Adrenal gland (tissue), 12 donors: Measurements from ENCODE around the gene GPR157. TPM values are rescaled to one million over a fixed set of nuclear protein-coding genes. Genes with fewer than 3 reads are reported as not detected.

Experiments used
- DNase-seq, 7 donors: peaks; one replicate each; pipeline ENCODE4 v3.0.0-alpha.2; 2019 to 2020
- H3K27ac ChIP-seq, 5 donors: fragments of 200-600 bp; sonication (generic) in 4 of 5; 1 replicate in 3 of 5; 2 replicates in 2 of 5; pipeline versions ENCODE4 v1.5.1 to v1.8.0; 2016 to 2020; ENCODE audit warnings: mild to moderate bottlenecking in 1 of 5
- H3K27me3 ChIP-seq: fragments of 200-600 bp; 2 replicates; pipeline ENCODE4 v1.8.0; 2021
- H3K36me3 ChIP-seq, 2 donors: fragments of 200-600 bp; replicated peaks in 1 of 2; 1 replicate in 1 of 2; 2 replicates in 1 of 2; pipeline versions ENCODE4 v1.5.1 to v1.8.0; 2018 to 2022
- H3K4me1 ChIP-seq, 2 donors: fragments of 200-600 bp; replicated peaks in 1 of 2; 1 replicate in 1 of 2; 2 replicates in 1 of 2; pipeline versions ENCODE4 v1.5.1 to v1.8.0; 2018 to 2021
- H3K4me3 ChIP-seq, 4 donors: fragments of 200-600 bp; sonication (generic) in 3 of 4; one replicate each; pipeline ENCODE4 v1.5.1; 2016 to 2018
- H3K9me3 ChIP-seq, 3 donors: fragments of 200-600 bp; sonication (generic) in 1 of 3; replicated peaks in 1 of 3; 1 replicate in 2 of 3; 2 replicates in 1 of 3; pipeline versions ENCODE4 v1.5.1 to v1.8.0; 2016 to 2021
- POLR2A ChIP-seq, 2 donors: fragments of 450-650 bp; IDR thresholded peaks; one replicate each; pipeline ENCODE4 v1.6.1; 2017; ENCODE audit warnings: antibody characterized with exemption in 2 of 2, mild to moderate bottlenecking in 2 of 2, moderate library complexity in 1 of 2
- WGBS, 4 donors: extraction: QIAGEN DNeasy Blood & Tissue Kit in 2 of 4; methylation state at CpG; one replicate each; pipeline versions ENCODE4 v1.1.5 to v1.1.7; 2013 to 2017; 5-methylcytosine and 5-hydroxymethylcytosine counted together
- intact Hi-C, 2 donors: fragments of 100-400 bp; cut with DNase I; formaldehyde crosslinking; loops; one replicate each; pipeline versions ENCODE4 v1.14.1 to v1.15.0; 2022 to 2023
- polyA plus RNA-seq, 3 donors: library from polyadenylated mRNA; stranded (reverse); fragments of 200-250 nt in 2 of 3; fragments of 350-450 nt in 1 of 3; fragmentation: Illumina TruSeq in 1 of 3; extraction: RNeasy Lipid Tissue Mini Kit (QIAGEN cat#74804) in 1 of 3; gene quantifications; one replicate each; pipeline ENCODE4 v1.2.3, GENCODE V29; 2013 to 2014
- total RNA-seq, 9 donors: library from RNA; depleted of rRNA in 4 of 9; stranded (reverse); fragments of >200 nt in 4 of 9; fragments of 120-200 nt in 1 of 9; fragmentation: NEBNext Ultra II Directional in 1 of 9; extraction: Animal tissue kit (Norgen Biotek cat#: 25700) in 1 of 9; gene quantifications; one replicate each; pipeline versions ENCODE4 v1.1.0 to v1.2.4, GENCODE V29; 2013 to 2023
- TF ChIP-seq, protein P1 (sequence below), 6 experiments: fragments of 450-650 bp in 4 of 6; fragments of 200-600 bp in 2 of 6; sonication (generic) in 1 of 6; IDR thresholded peaks; 1 replicate in 5 of 6; 2 replicates in 1 of 6; pipeline versions ENCODE4 v1.5.1 to v1.8.0; 2016 to 2021; ENCODE audit warnings: antibody characterized with exemption in 6 of 6, mild to moderate bottlenecking in 2 of 6, moderate library complexity in 1 of 6
- donor health status: healthy with polysubstance abuse.
- donor health status: Bipolar disorder and iron deficiency.
- donor health status: DM: yes; HTN: yes; CAD: no.
- donor health status: DM: no; HTN: no; CAD: no.
- donor health status: DM: no; HTN: no; CAD: no.
- donor health status: DM: yes; HTN: yes; CAD: no.

The GPR157 gene
- total and polyA plus RNA-seq, 12 donors, result 2.0 to 16.8 (median 7.5) TPM

- WGBS, 4 donors, result 24 to 53% (median 44%) methylated on average over 5 of the region's 5 CpGs
- Histone ChIP-seq H3K27ac (no peak overlapping the region), H3K36me3 (no peaks in the 10 kb centered on the region), H3K27me3 (no peaks in the 10 kb centered on the region), H3K4me3 (no peak overlapping the region), H3K4me1 (peaks cover 0 to 4% of the 10 kb centered on the region in 2 donors), H3K9me3 (no peaks in the 10 kb centered on the region)
- intact Hi-C loops, result no loop called here
- DNase-seq, result no peak
- TF ChIP-seq, protein P1, sequence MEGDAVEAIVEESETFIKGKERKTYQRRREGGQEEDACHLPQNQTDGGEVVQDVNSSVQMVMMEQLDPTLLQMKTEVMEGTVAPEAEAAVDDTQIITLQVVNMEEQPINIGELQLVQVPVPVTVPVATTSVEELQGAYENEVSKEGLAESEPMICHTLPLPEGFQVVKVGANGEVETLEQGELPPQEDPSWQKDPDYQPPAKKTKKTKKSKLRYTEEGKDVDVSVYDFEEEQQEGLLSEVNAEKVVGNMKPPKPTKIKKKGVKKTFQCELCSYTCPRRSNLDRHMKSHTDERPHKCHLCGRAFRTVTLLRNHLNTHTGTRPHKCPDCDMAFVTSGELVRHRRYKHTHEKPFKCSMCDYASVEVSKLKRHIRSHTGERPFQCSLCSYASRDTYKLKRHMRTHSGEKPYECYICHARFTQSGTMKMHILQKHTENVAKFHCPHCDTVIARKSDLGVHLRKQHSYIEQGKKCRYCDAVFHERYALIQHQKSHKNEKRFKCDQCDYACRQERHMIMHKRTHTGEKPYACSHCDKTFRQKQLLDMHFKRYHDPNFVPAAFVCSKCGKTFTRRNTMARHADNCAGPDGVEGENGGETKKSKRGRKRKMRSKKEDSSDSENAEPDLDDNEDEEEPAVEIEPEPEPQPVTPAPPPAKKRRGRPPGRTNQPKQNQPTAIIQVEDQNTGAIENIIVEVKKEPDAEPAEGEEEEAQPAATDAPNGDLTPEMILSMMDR (IDR thresholded peaks at IDR 0.05), result no peak
- no peak for TF ChIP-seq POLR2A (IDR thresholded peaks at IDR 0.05)
Measured at GRCh38 chr1:9075022-9075421, 53.9 kb downstream of the GPR157 start.

DNA sequence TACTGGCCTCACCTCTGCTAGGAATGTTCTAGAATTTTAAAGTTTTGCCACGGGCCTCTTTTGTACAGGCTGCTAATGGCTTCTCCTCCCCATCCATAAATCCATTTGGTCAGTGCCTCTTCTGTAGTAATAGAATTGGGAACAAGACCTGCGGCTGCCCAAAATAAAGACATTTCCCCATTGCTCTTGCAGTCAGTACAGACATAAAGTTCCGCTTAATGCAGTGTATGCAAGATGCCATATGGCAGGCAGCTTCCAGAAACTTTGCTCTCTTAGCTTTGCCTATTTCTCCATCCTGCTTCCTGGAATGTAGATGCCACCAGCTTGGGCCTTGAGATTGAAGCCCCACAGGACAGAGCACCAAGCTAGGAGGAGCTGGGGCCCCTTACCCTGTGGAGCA, 55.8 kb downstream of the GPR157 start:
- TF ChIP-seq, protein P1 (IDR thresholded peaks at IDR 0.05), result no peak

DNA sequence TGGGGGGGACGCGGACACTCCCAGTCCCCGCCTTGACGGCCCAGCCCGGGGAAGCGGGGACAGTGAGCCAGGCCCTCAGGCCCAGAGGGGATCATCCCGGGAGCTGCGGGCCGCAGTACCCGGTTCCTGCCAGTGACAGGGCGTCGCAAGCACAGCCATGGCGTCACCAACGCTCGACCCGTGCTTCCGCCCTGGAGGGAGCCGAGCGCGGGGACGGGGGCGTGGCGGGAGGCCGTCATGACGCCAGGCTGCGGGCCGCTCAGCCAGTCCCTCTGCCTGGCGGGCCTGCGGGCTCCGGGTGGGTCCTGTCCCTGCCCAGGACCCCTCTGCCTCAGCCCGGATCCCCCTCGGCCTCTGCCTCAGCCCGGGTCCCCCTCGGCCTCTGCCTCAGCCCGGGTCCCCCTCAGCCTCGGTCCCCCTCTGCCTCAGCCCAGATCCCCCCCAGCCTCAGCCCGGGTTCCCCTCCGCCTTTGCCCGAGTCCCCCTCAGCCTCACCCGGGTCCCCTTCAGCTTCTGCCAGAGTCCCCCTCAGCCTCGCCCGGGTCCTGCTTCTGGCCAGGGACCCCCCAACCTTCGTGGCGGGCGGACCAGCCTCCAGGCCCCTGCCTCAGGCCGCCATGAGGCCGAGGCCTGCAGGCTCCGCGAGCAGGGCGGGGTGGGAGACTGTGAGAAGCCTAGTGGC, 57.2 kb downstream of the GPR157 start:
- Histone ChIP-seq H3K4me1 (peaks cover 0 to 12% of the 10 kb centered on the region in 2 donors), H3K36me3 (no peaks in the 10 kb centered on the region), H3K27me3 (no peaks in the 10 kb centered on the region), H3K9me3 (no peaks in the 10 kb centered on the region), H3K4me3 (no peak overlapping the region), H3K27ac (no peak overlapping the region)
- intact Hi-C loops, result no loop called here
- WGBS, 4 donors, result 88 to 94% (median 92%) methylated on average over 25 to 50 of the region's 50 CpGs
- TF ChIP-seq, protein P1 (IDR thresholded peaks at IDR 0.05), result no peak
- no peak for TF ChIP-seq POLR2A (IDR thresholded peaks at IDR 0.05)
- DNase-seq, result no peak

More for the DNA sequence above, 55.8 kb downstream of the GPR157 start:
- no peaks in the 10 kb centered on the region for H3K27me3 ChIP-seq
- intact Hi-C loops, result no loop called here
- no peaks in the 10 kb centered on the region for H3K36me3 ChIP-seq
- DNase-seq, result no peak
- H3K27ac ChIP-seq, result no peak overlapping the region
- 70 to 96% (median 84%) methylated on average over 3 of the region's 3 CpGs for WGBS, 4 donors
- no peak overlapping the region for H3K4me3 ChIP-seq
- no peaks in the 10 kb centered on the region for H3K9me3 ChIP-seq
- H3K4me1 ChIP-seq, result peaks cover 0 to 11% of the 10 kb centered on the region in 2 donors

- Histone ChIP-seq H3K27me3 (no peaks in the 10 kb centered on the region), H3K4me1 (peaks cover 1 to 23% of the 10 kb centered on the region in 2 donors), H3K9me3 (no peaks in the 10 kb centered on the region), H3K4me3 (no peak overlapping the region), H3K36me3 (no peaks in the 10 kb centered on the region), H3K27ac (no peak overlapping the region)
- WGBS, 4 donors, result 63 to 80% (median 67%) methylated on average over 5 to 7 of the region's 7 CpGs
- no peak for TF ChIP-seq POLR2A (IDR thresholded peaks at IDR 0.05)
- no peak for DNase-seq
- intact Hi-C loops, result no loop called here
Measured at GRCh38 chr1:9070486-9070885, 58.4 kb downstream of the GPR157 start.
